HG02852 (cell line): ENCODE measurements around the gene F2RL3.
"Not testable (repeated sequence)": the region's sequence is repeated elsewhere in the genome, so short reads cannot be mapped to it uniquely, and the experiment has no call there.

Experiments used
- ATAC-seq: cut with Tn5 transposase; IDR thresholded peaks from one replicate; pipeline ENCODE4 v1.9.1; 2021; ENCODE audit warnings: mild to moderate bottlenecking, moderate library complexity; ENCODE audit not compliant: unreplicated experiment

Gene F2RL3

DNA sequence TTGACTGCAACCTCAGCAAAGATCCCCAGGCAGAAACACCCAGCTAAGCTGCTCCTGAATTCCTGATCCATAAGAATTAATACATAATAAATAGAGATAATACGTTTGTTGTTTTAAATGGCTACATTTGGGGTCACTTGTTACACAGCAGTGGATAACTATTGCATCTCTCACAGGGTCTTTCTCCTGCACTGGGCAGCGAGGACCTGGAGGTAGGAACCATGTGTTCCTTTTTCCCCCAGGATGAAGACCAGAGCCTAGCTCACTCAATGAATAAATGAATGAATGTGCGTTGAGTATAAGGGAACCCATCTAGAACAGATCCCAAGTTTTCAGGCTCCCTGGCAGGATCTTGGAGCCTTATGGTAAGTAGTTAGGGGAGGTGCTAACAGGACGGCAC is 30.7 kb downstream of the F2RL3 start:
- ATAC-seq: no peak

DNA sequence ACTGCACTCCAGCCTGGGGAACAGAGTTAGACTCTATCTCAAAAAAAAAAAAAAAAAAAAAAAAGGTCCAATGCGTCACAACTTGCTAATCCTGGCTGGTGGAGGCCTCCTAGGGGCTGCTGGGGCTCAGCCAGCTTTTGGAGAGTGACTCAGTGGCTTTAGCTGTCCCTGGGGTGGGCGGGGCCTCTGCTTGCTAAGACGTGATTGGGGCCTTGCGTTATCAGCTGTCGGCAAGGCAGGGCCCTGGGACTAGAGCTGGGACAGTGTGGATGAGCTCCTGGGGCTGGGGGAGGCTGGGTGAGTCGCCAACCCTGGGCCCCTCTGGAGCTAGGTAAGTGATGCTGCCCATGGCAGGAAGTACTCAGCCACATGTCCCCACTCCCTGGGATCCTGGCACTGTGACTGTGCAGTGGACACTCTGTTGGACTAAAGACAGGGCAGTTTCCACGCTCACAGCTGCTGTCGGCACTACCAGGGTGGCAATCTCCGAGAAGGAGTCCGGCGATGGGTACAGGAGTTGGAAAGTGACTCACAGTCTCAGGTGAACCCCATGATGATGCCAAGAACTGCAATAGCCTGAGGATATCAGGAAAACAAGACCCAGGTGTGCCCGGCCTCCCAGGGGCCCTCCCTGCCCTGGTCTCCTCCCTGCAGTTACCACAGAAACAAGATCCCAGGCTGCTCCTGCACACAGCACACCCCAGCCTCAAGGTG is 32.2 kb downstream of the F2RL3 start:
- ATAC-seq: no peak

DNA sequence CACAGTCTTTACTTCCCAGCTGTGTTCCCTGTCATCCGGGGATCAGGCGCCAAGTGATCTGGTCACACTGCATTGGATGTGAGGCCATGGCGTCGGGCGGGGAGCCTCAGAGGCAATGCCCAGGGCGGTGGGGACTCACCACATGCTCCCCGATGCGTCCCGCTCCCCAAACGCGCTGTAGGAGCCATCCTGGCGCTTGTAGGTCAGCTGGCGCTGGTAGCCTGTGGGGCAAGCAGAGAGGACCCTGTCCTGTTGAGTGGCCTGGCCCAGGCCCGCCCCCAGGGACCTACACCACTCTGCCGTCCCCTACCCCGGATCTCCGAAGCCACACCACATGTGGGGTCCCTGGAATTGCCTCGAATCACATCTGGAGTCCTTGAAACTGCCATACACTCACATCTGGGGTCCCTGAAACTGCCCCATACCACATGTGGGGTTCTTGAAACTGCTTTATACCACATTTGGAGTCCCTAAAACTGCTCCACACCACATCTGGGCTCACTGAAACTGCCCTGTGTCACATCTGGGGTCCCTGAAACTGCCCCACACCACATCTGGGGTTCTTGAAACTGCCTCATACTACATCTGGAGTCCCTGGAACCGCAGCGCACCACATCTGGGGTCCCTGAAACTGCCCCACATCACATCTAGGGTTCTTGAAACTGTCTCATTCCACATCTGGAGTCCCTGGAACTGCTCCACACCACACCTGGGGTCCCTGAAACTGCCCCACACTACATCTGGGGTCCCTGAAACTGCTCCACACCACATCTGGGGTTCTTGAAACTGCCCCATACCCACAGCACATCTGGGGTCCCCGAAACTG is 33.2 kb downstream of the F2RL3 start:
- ATAC-seq: no peak

DNA sequence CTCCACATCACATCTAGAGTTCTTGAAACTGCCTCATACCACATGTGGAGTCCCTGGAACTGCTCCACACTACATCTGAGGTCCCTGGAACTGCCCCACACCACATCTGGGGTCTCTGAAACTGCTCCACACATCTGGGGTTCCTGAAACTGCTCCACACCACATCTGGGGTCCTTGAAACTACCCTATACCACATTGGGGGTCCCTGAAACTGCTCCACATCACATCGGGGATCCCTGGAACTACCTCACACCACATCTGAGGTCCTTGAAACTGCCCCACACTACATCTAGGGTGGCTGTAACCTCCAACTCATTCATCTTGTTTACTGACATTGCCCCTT is 33.8 kb downstream of the F2RL3 start:
- ATAC-seq: no peak

DNA sequence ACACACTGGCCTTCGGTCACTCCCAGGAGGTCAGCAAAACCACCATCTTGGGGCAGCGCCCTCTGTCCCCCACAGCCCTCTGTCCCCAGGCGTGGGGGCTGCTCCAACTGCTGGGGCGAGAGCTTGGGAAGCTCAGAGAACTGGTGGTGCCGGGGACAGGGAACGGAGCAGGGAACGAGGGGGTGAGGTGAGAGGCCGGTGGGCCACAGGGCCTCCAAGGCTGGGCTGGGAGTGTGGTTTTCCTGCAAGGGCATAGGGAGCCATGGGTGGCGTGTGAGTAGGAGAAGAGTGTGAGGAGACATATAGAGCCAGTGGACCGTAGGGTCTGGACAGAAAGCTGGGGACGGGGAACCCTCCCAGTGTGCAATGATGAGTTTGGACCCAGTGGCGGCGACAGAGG is 34.1 kb downstream of the F2RL3 start:
- no peak for ATAC-seq

DNA sequence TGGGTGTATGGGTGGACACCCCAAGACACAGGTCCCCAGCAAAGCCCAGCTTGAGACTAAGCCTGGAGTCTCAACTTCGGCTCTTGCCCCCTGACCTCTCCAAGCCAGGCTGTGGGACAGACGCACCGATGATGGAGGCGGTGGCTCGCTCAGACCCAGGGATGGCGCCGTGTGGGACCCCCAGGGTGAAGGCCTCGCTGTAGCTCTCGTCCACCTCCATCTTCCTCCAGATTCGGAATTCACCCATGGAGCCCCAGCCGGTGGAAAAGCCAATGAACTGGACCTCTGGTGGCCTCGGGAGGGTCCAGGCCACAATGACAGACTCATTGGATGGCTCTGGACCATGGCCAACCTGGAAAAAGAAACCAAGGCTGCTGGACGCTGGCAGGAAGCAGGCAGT is 39.1 kb downstream of the F2RL3 start:
- no peak for ATAC-seq

DNA sequence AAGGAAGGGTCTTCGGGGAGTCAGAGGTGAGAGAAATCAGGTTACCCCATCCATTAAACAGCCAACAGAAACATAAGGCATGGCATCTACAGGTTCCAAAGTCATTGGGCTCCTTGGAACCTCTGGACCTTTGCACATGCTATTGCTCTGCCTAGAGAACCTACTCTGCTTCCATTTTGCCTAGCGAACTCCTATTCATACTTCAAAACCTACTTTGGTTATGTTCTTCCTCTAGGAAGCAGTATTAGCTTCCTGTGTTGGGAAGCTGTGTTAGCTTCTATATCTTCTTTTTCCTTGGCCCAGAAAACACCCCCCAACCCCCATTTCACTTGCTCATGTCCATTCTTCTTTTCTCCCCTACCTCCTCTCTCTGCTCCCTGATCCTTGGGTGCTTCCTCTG is 39.6 kb downstream of the F2RL3 start:
- ATAC-seq: no peak

DNA sequence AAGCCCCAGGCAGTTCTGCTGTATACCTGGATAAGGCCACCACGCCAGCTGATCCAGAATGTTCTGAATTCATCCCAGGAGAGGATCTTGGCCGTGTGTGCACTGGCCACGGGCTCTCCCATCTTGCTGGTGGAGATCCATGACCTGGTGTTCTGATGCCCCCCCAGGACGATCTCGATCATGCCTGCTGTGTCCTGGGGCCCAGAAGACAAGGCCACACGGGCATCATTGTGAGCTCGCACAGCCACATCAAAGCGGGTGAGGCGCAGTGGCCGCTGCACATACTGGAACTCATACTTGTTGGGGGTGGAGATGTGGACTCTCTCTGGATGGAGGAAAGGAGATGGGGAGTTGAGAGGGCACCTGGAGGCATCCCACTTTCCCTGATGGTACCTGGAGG is 40.1 kb downstream of the F2RL3 start:
- ATAC-seq: no peak

DNA sequence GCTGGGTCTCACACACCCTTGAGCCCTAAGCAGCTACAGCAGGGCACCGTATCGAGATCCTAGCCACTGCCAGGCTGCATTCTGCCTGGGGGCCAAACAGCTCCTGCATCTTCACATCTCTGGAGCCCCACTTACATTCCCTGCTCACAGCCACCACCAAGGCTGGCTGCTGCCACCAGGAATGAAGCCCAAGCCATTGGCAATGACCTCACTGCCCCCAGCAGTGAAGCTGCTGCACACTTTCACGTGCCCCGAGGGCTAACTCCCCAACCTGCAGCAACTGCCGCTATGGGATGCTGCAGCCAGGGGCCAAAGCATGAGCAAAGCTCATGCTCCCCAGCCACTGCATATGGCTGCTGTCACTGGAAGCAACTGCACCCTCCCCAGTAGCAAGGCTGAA is 42.0 kb downstream of the F2RL3 start:
- ATAC-seq: no peak

DNA sequence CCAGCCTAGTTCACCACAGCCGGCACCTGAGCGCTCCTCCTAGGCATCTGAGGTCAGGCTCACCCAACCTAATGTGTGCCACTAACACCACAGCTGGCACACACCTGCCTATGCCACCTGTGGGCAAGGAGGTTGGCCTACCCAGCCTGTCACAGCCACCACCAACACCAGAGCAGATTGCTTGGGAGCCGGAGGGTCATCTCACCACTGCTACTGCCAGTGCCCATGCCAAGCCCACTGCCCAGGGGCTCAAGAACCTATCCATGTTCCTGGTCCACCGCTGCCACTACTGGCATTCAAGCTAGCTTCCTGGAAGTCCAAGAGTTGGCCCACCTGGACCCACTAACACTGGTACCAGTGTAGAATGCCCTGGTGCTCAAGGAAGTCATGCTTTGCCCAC is 42.5 kb downstream of the F2RL3 start:
- ATAC-seq: no peak

DNA sequence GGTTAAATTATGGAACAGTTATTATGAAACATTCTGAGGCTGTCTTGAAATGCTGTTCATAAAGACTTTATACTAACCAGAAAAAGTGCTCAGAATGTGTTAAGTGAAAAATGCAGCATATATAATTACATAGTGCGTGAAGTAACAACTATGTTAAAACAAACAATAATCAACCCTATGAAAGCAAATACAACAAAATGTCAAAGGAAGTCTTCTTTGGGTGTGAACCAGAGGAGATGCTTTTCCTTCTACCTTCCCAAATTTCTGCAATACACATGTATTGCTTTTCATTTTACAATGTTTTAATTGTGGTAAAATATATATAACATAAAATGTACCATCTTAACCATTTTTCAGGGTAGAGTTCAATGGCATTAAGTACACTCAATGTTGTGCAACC is 45.7 kb downstream of the F2RL3 start:
- no peak for ATAC-seq

DNA sequence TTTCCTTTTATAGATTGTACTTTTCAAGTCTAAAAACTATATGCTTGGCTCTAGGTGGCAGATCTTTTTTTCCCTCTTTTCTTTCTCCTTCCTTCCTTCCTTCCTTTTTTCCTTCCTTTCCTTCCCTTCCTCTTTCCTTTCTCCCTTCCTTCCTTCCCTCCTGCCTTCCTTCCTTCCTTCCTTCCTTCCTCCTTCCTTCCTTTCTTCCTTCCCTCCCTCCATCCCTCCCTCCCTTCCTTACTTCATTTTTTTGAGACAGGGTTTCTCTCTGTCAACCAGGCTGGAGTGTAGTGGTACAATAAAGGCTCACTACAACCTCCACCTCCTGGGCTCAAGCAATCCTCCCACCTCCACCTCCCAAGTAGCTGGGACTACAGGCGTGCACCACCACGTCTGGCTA is 48.1 kb downstream of the F2RL3 start:
- ATAC-seq: no peak

DNA sequence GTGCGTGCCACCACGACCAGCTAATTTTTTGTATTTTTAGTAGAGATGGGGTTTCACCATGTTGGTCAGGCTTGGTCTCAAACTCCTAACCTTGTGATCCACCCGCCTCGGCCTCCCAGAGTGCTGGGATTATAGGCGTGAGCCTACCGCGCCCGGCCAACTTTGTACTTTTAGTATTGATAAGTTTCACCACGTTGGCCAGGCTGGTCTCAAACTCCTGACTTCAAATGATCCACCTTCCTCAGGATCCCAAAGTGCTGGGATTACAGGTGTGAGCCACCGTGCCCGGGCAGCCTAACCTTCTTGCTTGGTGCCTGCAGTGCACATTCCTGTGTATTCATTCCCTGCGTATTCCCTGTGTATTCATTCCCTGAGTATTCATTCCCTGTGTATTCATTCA is 49.0 kb downstream of the F2RL3 start:
- ATAC-seq: not testable (repeated sequence)

DNA sequence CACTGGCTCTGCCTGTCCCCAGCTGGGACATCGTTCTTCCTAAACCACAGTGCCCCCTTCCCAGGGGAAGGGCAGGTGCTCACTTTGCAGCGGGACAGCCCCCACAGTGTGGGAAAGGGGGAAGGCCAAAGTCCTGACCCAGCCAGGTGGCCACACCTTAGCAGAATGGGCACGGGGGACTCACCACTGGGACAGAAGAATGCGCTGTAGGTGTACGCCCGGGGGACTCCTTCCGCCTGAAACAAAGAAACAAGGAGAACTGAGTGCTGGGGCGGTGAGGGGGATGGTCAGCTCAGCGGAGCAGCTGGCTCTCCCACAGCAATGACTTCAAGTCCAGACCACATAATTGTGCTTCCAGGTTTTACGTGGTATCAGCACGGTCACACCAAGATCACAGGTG is 49.4 kb downstream of the F2RL3 start:
- ATAC-seq: no peak

DNA sequence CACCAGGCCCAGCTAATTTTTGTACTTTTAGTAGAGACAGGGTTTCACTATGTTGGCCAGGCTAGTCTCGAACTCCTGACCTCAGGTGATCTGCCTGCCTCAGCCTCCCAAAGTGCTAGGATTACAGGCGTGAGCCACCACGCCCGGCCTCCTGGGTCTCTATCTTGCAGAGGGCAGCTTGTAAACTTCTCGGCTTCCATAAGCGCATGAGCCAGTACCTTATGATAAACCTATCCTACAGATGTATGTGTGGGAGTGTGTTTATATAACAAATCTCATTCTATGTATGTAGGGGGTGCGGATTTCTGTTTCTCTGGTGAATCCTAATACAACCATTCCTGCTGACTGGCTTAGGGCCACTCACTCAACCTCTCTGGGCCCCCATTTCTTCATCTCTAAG is 51.3 kb downstream of the F2RL3 start:
- not testable (repeated sequence) for ATAC-seq

DNA sequence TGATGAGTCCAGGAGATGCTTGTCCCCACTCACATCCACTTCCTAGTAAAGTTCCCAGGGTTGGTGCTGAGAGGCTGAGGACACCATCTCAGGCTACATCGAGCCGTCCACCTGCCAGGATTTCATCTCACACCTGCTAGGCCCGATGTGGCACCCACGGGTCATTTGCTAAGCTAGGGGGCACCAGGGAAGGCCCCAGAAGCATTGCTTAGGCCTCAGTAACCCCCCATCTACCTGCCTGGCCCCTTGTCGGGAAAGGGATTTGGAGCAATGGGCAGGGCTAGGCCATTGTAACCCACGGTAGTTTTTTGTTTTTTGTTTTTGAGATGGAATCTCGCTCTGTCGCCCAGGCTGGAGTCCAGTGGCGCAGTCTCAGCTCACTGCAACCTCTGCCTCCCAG is 51.8 kb downstream of the F2RL3 start:
- ATAC-seq: no peak
